ENCODE results near the gene FOXP1. TPM values are rescaled to one million over a fixed set of nuclear protein-coding genes. Genes with fewer than 3 reads are reported as not detected.

The FOXP1 gene
- total RNA-seq, 3 donors from 2014 or later: 61.9 to 267 (median 146) TPM

DNA sequence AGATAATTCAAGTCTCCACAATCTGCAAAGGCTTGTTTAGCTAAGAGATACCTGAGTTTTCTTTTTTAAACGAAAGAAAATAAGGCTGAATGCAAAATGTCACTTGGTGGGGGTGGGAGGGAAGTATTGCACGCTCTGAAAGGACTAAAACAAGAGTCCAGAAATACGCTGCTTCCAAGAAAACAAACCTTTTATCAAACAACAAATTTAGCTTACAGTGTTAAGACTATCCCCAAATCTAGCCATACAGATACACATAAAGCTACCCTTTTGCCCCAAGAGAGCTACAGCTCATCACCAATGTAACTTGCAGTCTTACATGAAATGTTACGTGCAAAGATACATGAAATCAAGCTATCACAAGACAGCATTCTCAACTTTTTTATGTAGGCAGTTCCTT, 522.5 kb downstream of the FOXP1 start:
- intact Hi-C loops (cut with DNase I; ENCODE audit: low total_unique reads): loop anchor here (10.0 kb wide), 2 partner anchors 76 to 244 kb away; no protein-coding TSS in a partner anchor
- Histone ChIP-seq H3K4me3 (peak overlapping the region; percentile 4 to 83 (median 70)), H3K27me3 (no peaks in the 10 kb centered on the region)

GRCh38 chr3:71060536-71060935, 523.0 kb downstream of the FOXP1 start:
- DNase-seq (ENCODE audit: low spot score in 2 of 2): no peak
- no peaks in the 10 kb centered on the region for H3K27me3 ChIP-seq
- H3K27ac ChIP-seq: peak overlapping the region; percentile 98
- intact Hi-C loops (cut with DNase I; ENCODE audit: low total_unique reads): loop anchor here (10.0 kb wide), 2 partner anchors 76 to 244 kb away; no protein-coding TSS in a partner anchor
- no peaks in the 10 kb centered on the region for H3K36me3 ChIP-seq
- H3K4me3 ChIP-seq: peak overlapping the region; percentile 4 to 83 (median 70)
- no peaks in the 10 kb centered on the region for H3K4me1 ChIP-seq
- no peak for TF ChIP-seq POLR2AphosphoS5 (IDR thresholded peaks at IDR 0.05)
- TF ChIP-seq CTCF (IDR thresholded peaks at IDR 0.05): no peak
- no peak for TF ChIP-seq POLR2A (IDR thresholded peaks at IDR 0.05)
- no peaks in the 10 kb centered on the region for H3K9me3 ChIP-seq

More for the DNA sequence above, 522.5 kb downstream of the FOXP1 start:
- Histone ChIP-seq H3K27ac (peak overlapping the region; percentile 98), H3K4me1 (no peaks in the 10 kb centered on the region), H3K36me3 (no peaks in the 10 kb centered on the region), H3K9me3 (no peaks in the 10 kb centered on the region)
- TF ChIP-seq CTCF (IDR thresholded peaks at IDR 0.05) (no peak), POLR2AphosphoS5 (IDR thresholded peaks at IDR 0.05) (no peak), POLR2A (IDR thresholded peaks at IDR 0.05) (no peak)
- DNase-seq (ENCODE audit: low spot score in 2 of 2): no peak

GRCh38 chr3:71057526-71057894, 526.0 kb downstream of the FOXP1 start:
- no peak for DNase-seq (ENCODE audit: low spot score in 2 of 2)
- Histone ChIP-seq H3K4me1 (no peaks in the 10 kb centered on the region), H3K36me3 (no peaks in the 10 kb centered on the region), H3K9me3 (no peaks in the 10 kb centered on the region), H3K4me3 (peak overlapping the region in 2 of 3 donors; percentile 14 to 36), H3K27me3 (no peaks in the 10 kb centered on the region), H3K27ac (peak overlapping the region; percentile 81 to 98)
- TF ChIP-seq CTCF (IDR thresholded peaks at IDR 0.05) (no peak), POLR2A (IDR thresholded peaks at IDR 0.05) (no peak), POLR2AphosphoS5 (IDR thresholded peaks at IDR 0.05) (no peak)
- intact Hi-C loops (cut with DNase I; ENCODE audit: low total_unique reads): no loop called here

GRCh38 chr3:71056327-71056726, 527.2 kb downstream of the FOXP1 start:
- no peaks in the 10 kb centered on the region for H3K36me3 ChIP-seq
- intact Hi-C loops (cut with DNase I; ENCODE audit: low total_unique reads): no loop called here
- H3K4me3 ChIP-seq: peak overlapping the region in 1 of 3 donors; percentile 36
- DNase-seq (ENCODE audit: low spot score in 2 of 2): no peak
- no peaks in the 10 kb centered on the region for H3K27me3 ChIP-seq
- H3K27ac ChIP-seq: peak overlapping the region; percentile 78 to 98
- peaks cover 0 to 3% of the 10 kb centered on the region in 2 donors for H3K4me1 ChIP-seq
- TF ChIP-seq CTCF (IDR thresholded peaks at IDR 0.05) (no peak), POLR2A (IDR thresholded peaks at IDR 0.05) (no peak), POLR2AphosphoS5 (IDR thresholded peaks at IDR 0.05) (no peak)
- no peaks in the 10 kb centered on the region for H3K9me3 ChIP-seq

DNA sequence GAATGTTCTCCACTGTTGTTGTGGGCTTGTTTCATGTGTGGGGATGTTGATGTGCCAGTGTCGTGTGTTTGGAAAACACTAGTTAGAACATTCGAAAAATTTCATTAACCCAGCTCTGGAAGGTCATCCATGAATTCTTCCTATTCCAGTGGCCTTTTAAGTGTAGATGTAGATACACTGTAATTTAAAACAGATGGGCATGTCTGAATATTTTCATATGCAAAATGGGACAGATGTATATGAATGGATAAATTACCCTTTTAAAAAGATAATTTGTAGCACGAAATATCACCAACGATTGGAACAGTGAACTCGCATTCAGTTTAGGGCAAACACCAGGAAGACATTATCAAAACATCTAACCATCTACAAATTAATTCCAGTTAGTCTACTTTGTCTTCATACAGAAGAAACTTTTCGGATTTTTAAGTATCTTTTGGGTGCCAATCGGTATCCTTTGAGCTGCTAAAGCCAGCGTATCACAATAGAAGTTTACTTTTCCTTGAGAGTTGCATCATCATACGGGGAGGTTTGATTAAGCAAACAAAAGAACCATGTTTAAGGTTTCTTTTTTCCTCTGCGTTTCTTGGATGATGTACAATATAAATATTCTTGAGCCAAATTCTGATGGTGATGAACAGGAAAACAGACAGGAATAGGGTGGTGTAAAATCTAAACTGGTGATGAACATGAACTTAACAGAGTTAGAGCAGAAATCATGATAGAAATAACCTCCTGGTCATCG, 528.1 kb downstream of the FOXP1 start:
- no peak for DNase-seq (ENCODE audit: low spot score in 2 of 2)
- Histone ChIP-seq H3K4me1 (peaks cover 0 to 7% of the 10 kb centered on the region in 2 donors), H3K9me3 (no peaks in the 10 kb centered on the region), H3K27ac (peak overlapping the region; percentile 78 to 98), H3K36me3 (no peaks in the 10 kb centered on the region), H3K27me3 (no peaks in the 10 kb centered on the region), H3K4me3 (peak overlapping the region in 2 of 3 donors; percentile 8 to 36)
- TF ChIP-seq CTCF (IDR thresholded peaks at IDR 0.05) (no peak), POLR2AphosphoS5 (IDR thresholded peaks at IDR 0.05) (no peak), POLR2A (IDR thresholded peaks at IDR 0.05) (no peak)
- intact Hi-C loops (cut with DNase I; ENCODE audit: low total_unique reads): no loop called here

Data from breast epithelium (tissue), 4 donors.